ENCODE measurements around the gene NOL9. TPM values are rescaled to one million over a fixed set of nuclear protein-coding genes. Genes with fewer than 3 reads are reported as not detected.

NOL9 gene
- total and polyA plus RNA-seq, 9 of the 15 experiments (the other 6 are each of a cell fraction or from before 2014, with no cell fraction given), result 5.6 to 76.5 (median 47.3) TPM

- TF ChIP-seq HEY1 (CRISPR knock-in tag; IDR thresholded peaks at IDR 0.05; ENCODE audit: borderline replicate concordance), result no peak
- TF ChIP-seq WHSC1 (IDR thresholded peaks at IDR 0.05; ENCODE audit: low read length), result no peak
- no peak for TF ChIP-seq SAFB (IDR thresholded peaks at IDR 0.05; ENCODE audit: borderline replicate concordance, low read depth, low read length)
- TF ChIP-seq ZNF583 (CRISPR knock-in tag; IDR thresholded peaks at IDR 0.05), result no peak
- TF ChIP-seq MAZ (CRISPR knock-in tag; conservative IDR thresholded peaks at IDR 0.05 in 1 of 2, IDR thresholded peaks at IDR 0.05 in 1 of 2), result 0 out of 4 replicates have a peak, but pooled peaks of 1 of the 2 experiments have one; percentile 58
- TF ChIP-seq GTF3C2 (IDR thresholded peaks at IDR 0.05; ENCODE audit: borderline replicate concordance, extremely low read depth, insufficient read length), result no peak
- TF ChIP-seq ESRRB (CRISPR knock-in tag; IDR thresholded peaks at IDR 0.05; ENCODE audit: borderline replicate concordance), result no peak
- TF ChIP-seq ZBTB33 (CRISPR knock-in tag; IDR thresholded peaks at IDR 0.05), result no peak
- TF ChIP-seq NR4A1 (CRISPR knock-in tag; IDR thresholded peaks at IDR 0.05), result no peak
- no peak for TF ChIP-seq NR4A1 (tag; IDR thresholded peaks at IDR 0.05)
- TF ChIP-seq, protein P1, sequence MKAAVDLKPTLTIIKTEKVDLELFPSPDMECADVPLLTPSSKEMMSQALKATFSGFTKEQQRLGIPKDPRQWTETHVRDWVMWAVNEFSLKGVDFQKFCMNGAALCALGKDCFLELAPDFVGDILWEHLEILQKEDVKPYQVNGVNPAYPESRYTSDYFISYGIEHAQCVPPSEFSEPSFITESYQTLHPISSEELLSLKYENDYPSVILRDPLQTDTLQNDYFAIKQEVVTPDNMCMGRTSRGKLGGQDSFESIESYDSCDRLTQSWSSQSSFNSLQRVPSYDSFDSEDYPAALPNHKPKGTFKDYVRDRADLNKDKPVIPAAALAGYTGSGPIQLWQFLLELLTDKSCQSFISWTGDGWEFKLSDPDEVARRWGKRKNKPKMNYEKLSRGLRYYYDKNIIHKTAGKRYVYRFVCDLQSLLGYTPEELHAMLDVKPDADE (conservative IDR thresholded peaks at IDR 0.05; ENCODE audit: control insufficient read depth, low read depth, low read length), result no peak; the same call in 1 of the 2 replicates
- peak; percentile 43; the same call in 1 of the 2 replicates for TF ChIP-seq ARID3A (IDR thresholded peaks at IDR 0.05; ENCODE audit: borderline replicate concordance, low read depth, low read length)
- no peak for TF ChIP-seq YY1 (IDR thresholded peaks at IDR 0.05; ENCODE audit: borderline replicate concordance in 1 of 3, control insufficient read depth in 1 of 3, extremely low read depth in 1 of 3, insufficient read depth in 3 of 3, insufficient read length in 1 of 3, insufficient replicate concordance in 2 of 3, low read depth in 1 of 3, low read length in 2 of 3)
- peak; percentile 71 for TF ChIP-seq TBP (optimal IDR thresholded peaks at IDR 0.05; ENCODE audit: low read depth, low read length)
- peak; percentile 10; the same call in 1 of the 2 replicates for TF ChIP-seq PML (IDR thresholded peaks at IDR 0.05; ENCODE audit: low read length)
- TF ChIP-seq HMG20B (CRISPR knock-in tag; IDR thresholded peaks at IDR 0.05), result no peak
- no peak for TF ChIP-seq RUNX1 (IDR thresholded peaks at IDR 0.05; ENCODE audit: low read depth)
Measured at GRCh38 chr1:6601049-6601922, 47.0 kb upstream of the NOL9 start (continued).
